GM23248 (cell line): ENCODE results near the gene HHIPL2.
"Not testable (repeated sequence)": the region's sequence is repeated elsewhere in the genome, so short reads cannot be mapped to it uniquely, and the experiment has no call there.

Experiments used
- EZH2 ChIP-seq: fragments of 200-600 bp; sonication (generic); IDR thresholded peaks from 2 replicates; pipeline ENCODE4 v1.6.1; 2018; ENCODE audit warnings: antibody characterized with exemption, mild to moderate bottlenecking; ENCODE audit not compliant: insufficient read depth, poor library complexity, severe bottlenecking
- EZH2phosphoT487 ChIP-seq: fragments of 200-600 bp; sonication (generic); IDR thresholded peaks from 2 replicates; pipeline ENCODE4 v1.6.1; 2018; ENCODE audit warnings: antibody characterized with exemption, moderate library complexity, mild to moderate bottlenecking, low read depth; ENCODE audit not compliant: insufficient read depth

DNA sequence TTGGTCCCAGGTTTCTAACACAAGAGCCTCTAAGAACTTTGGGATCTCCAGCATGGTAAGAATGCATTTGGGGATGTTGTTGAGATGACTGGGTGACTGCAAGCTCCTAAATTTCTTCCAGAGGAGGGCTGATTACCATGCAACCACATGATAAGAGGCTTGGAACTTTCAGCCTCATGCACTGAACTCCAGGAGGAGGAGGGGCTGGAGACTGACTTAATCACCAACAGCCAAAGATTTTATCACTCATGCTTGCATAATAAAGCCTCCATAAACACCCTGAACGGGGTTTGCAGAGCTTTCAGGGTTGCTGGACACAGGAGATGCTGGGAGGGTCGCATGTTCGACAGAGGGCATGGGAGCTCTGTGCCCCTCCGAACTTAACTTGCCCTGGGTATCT lies 63.9 kb downstream of the HHIPL2 start:
- not testable (repeated sequence) for TF ChIP-seq EZH2, EZH2phosphoT487
